NCI-H128 (cell line): Measurements from ENCODE around the gene OSGEPL1.
"Not testable (repeated sequence)": the region's sequence is repeated elsewhere in the genome, so short reads cannot be mapped to it uniquely, and the experiment has no call there.

Experiments used
- DNase-seq: peaks from one replicate; lab custom pipeline; 2025; ENCODE audit not compliant: unreplicated experiment; lab: John Stamatoyannopoulos, UW

The OSGEPL1 gene

GRCh38 chr2:189762551-189763298, at the start of gene OSGEPL1:
Gene OSGEPL1, minus strand, starts transcription at chr2:189762792. Its CDS starts 1,152 bp downstream, at chr2:189761640.
- DNase-seq, result peak; percentile 72

GRCh38 chr2:189803431-189803830, 40.8 kb upstream of the OSGEPL1 start:
- no peak for DNase-seq

GRCh38 chr2:189802396-189802912, 39.9 kb upstream of the OSGEPL1 start:
- no peak for DNase-seq

GRCh38 chr2:189799531-189799930, 36.9 kb upstream of the OSGEPL1 start:
- no peak for DNase-seq

- DNase-seq, result no peak
These were observed 36.4 kb upstream of the OSGEPL1 start for GRCh38 chr2:189799030-189799331.

GRCh38 chr2:189798312-189799029, 35.9 kb upstream of the OSGEPL1 start:
- DNase-seq, result no peak

- DNase-seq, result no peak
These were observed 35.3 kb upstream of the OSGEPL1 start for GRCh38 chr2:189797902-189798301.

- no peak for DNase-seq
These were observed 31.7 kb upstream of the OSGEPL1 start for GRCh38 chr2:189794310-189794709.

GRCh38 chr2:189791338-189792042, 28.9 kb upstream of the OSGEPL1 start:
- DNase-seq, result no peak

GRCh38 chr2:189783927-189784867, 21.6 kb upstream of the OSGEPL1 start, which contains the start of the genes ORMDL1 and PMS1:
Gene ORMDL1, minus strand, starts transcription at chr2:189784339. Its CDS starts 1,744 bp downstream, at chr2:189782595.
Gene PMS1, plus strand, starts transcription at chr2:189784450. Its CDS starts 7,360 bp downstream, at chr2:189791810.
- DNase-seq, result peak; percentile 74

GRCh38 chr2:189783451-189783926, 20.9 kb upstream of the OSGEPL1 start:
- DNase-seq, result no peak

GRCh38 chr2:189782221-189782671, 19.7 kb upstream of the OSGEPL1 start:
- DNase-seq, result no peak

GRCh38 chr2:189772212-189772611, 9.6 kb upstream of the OSGEPL1 start:
- DNase-seq, result no peak

GRCh38 chr2:189770590-189771322, 8.2 kb upstream of the OSGEPL1 start:
- no peak for DNase-seq

- no peak for DNase-seq
These were observed 1.5 kb upstream of the OSGEPL1 start for GRCh38 chr2:189763908-189764661.

GRCh38 chr2:189762229-189762550, 402 bp downstream of the OSGEPL1 start:
- DNase-seq, result no peak

- DNase-seq, result not testable (repeated sequence)
These were observed 2.4 kb downstream of the OSGEPL1 start for GRCh38 chr2:189760154-189760553.

GRCh38 chr2:189756311-189756952, 6.2 kb downstream of the OSGEPL1 start:
- no peak for DNase-seq
